HEK293 (cell line): ENCODE measurements around the gene XRN2.

Experiments
- CTCF ChIA-PET: fragments of 350-600 bp; formaldehyde crosslinking; extraction: SDS; loops from one replicate; lab custom pipeline; 2021; ENCODE audit warnings: antibody characterized with exemption; lab: Yijun Ruan, JAX
- POLR2A ChIA-PET: fragments of 300-600 bp; formaldehyde crosslinking; extraction: SDS; loops from one replicate; lab custom pipeline; 2020; ENCODE audit warnings: antibody characterized with exemption, inconsistent platforms; lab: Yijun Ruan, JAX
- H3K27ac ChIP-seq: fragments of 200-500 bp; sonication (Bioruptor generic); 2 replicates; pipeline ENCODE4 v1.5.1; 2014; ENCODE audit warnings: low read depth, low read length, control low read depth, inconsistent platforms; ENCODE audit errors: extremely low read depth
- H3K36me3 ChIP-seq, 2 experiments: fragments of 200-500 bp in 1 of 2; sonication (Bioruptor generic) in 1 of 2; 1 replicate in 1 of 2; 2 replicates in 1 of 2; pipeline ENCODE4 v1.5.1; 2014 to 2017; ENCODE audit warnings: inconsistent platforms in 2 of 2, low read length in 2 of 2; ENCODE audit not compliant: control insufficient read depth in 2 of 2, insufficient read depth in 1 of 2
- H3K4me1 ChIP-seq: fragments of 200-500 bp; sonication (Bioruptor generic); 2 replicates; pipeline ENCODE4 v1.5.1; 2014; ENCODE audit warnings: mild to moderate bottlenecking, low read length, inconsistent platforms; ENCODE audit not compliant: control insufficient read depth, insufficient read depth
- H3K4me3 ChIP-seq: 2 replicates; pipeline ENCODE4 v1.5.1; 2011; ENCODE audit warnings: low read depth, mild to moderate bottlenecking, control low read depth, low read length, moderate library complexity
- H3K9me3 ChIP-seq: fragments of 200-500 bp; sonication (Bioruptor generic); 2 replicates; pipeline ENCODE4 v1.5.1; 2014; ENCODE audit warnings: low read depth, low read length, inconsistent platforms; ENCODE audit not compliant: control insufficient read depth, insufficient read depth
- FEZF1 ChIP-seq: fragments of 450-650 bp; formaldehyde crosslinking; IDR thresholded peaks from 2 replicates; pipeline ENCODE4 v1.5.1; 2016; ENCODE audit warnings: missing biosample characterization, missing genetic modification characterization
- GLIS2 ChIP-seq: fragments of 450-650 bp; formaldehyde crosslinking; IDR thresholded peaks from 2 replicates; pipeline ENCODE4 v1.5.1; 2016; ENCODE audit warnings: missing biosample characterization, missing genetic modification characterization
- IKZF3 ChIP-seq: fragments of 450-650 bp; IDR thresholded peaks from 2 replicates; pipeline ENCODE4 v1.5.0; 2018; ENCODE audit warnings: missing biosample characterization, mild to moderate bottlenecking, missing genetic modification characterization, moderate library complexity
- KLF16 ChIP-seq: fragments of 450-650 bp; formaldehyde crosslinking; IDR thresholded peaks from 2 replicates; pipeline ENCODE4 v1.5.1; 2017; ENCODE audit warnings: missing biosample characterization, missing genetic modification characterization
- KLF7 ChIP-seq: fragments of 450-650 bp; formaldehyde crosslinking; IDR thresholded peaks from 2 replicates; pipeline ENCODE4 v1.5.1; 2016; ENCODE audit warnings: missing biosample characterization, missing genetic modification characterization, borderline replicate concordance
- KLF8 ChIP-seq: fragments of 450-650 bp; formaldehyde crosslinking; IDR thresholded peaks from 2 replicates; pipeline ENCODE4 v1.5.1; 2016; ENCODE audit warnings: missing biosample characterization, missing genetic modification characterization
- MYNN ChIP-seq: fragments of 450-650 bp; formaldehyde crosslinking; IDR thresholded peaks from 2 replicates; pipeline ENCODE4 v1.5.1; 2016; ENCODE audit warnings: missing biosample characterization, missing genetic modification characterization, borderline replicate concordance
- PBX3 ChIP-seq: sonication (generic); formaldehyde crosslinking; IDR thresholded peaks from 2 replicates; pipeline ENCODE4 v1.8.1; 2022; ENCODE audit warnings: mild to moderate bottlenecking, moderate library complexity, missing genetic modification reagents
- REPIN1 ChIP-seq: fragments of 450-650 bp; formaldehyde crosslinking; IDR thresholded peaks from 2 replicates; pipeline ENCODE4 v1.5.1; 2017; ENCODE audit warnings: missing biosample characterization, missing genetic modification characterization, low read depth
- SCRT2 ChIP-seq: fragments of 450-650 bp; formaldehyde crosslinking; IDR thresholded peaks from 2 replicates; pipeline ENCODE4 v1.5.1; 2016; ENCODE audit warnings: missing biosample characterization, missing genetic modification characterization
- SP2 ChIP-seq: fragments of 450-650 bp; formaldehyde crosslinking; IDR thresholded peaks from 2 replicates; pipeline ENCODE4 v1.5.1; 2016; ENCODE audit warnings: missing biosample characterization, missing genetic modification characterization
- SP7 ChIP-seq: fragments of 450-650 bp; formaldehyde crosslinking; IDR thresholded peaks from 2 replicates; pipeline ENCODE4 v1.5.1; 2016; ENCODE audit warnings: missing biosample characterization, missing genetic modification characterization
- WT1 ChIP-seq: fragments of 450-650 bp; formaldehyde crosslinking; IDR thresholded peaks from 2 replicates; pipeline ENCODE4 v1.5.1; 2016; ENCODE audit warnings: missing biosample characterization, missing genetic modification characterization
- ZBTB20 ChIP-seq: fragments of 450-650 bp; formaldehyde crosslinking; IDR thresholded peaks from 2 replicates; pipeline ENCODE4 v1.5.1; 2016; ENCODE audit warnings: missing biosample characterization, missing genetic modification characterization
- ZBTB48 ChIP-seq: fragments of 450-650 bp; formaldehyde crosslinking; IDR thresholded peaks from 2 replicates; pipeline ENCODE4 v1.5.1; 2016; ENCODE audit warnings: missing biosample characterization, missing genetic modification characterization
- ZBTB8A ChIP-seq: fragments of 450-650 bp; formaldehyde crosslinking; IDR thresholded peaks from 2 replicates; pipeline ENCODE4 v1.5.1; 2016; ENCODE audit warnings: missing biosample characterization, missing genetic modification characterization
- ZFHX2 ChIP-seq: fragments of 450-650 bp; formaldehyde crosslinking; conservative IDR thresholded peaks from 2 replicates; pipeline ENCODE4 v1.5.1; 2016; ENCODE audit warnings: missing biosample characterization, missing genetic modification characterization
- ZNF112 ChIP-seq: fragments of 450-650 bp; formaldehyde crosslinking; IDR thresholded peaks from 2 replicates; pipeline ENCODE4 v1.5.0; 2017; ENCODE audit warnings: missing biosample characterization, missing genetic modification characterization
- ZNF140 ChIP-seq: fragments of 450-650 bp; formaldehyde crosslinking; IDR thresholded peaks from 2 replicates; pipeline ENCODE4 v1.5.1; 2016; ENCODE audit warnings: missing biosample characterization, missing genetic modification characterization
- ZNF157 ChIP-seq: fragments of 450-650 bp; formaldehyde crosslinking; IDR thresholded peaks from 2 replicates; pipeline ENCODE4 v1.5.1; 2016; ENCODE audit warnings: missing biosample characterization, missing genetic modification characterization
- ZNF16 ChIP-seq: fragments of 450-650 bp; formaldehyde crosslinking; IDR thresholded peaks from 2 replicates; pipeline ENCODE4 v1.5.1; 2016; ENCODE audit warnings: low read depth, missing biosample characterization, missing genetic modification characterization
- ZNF18 ChIP-seq: fragments of 450-650 bp; formaldehyde crosslinking; IDR thresholded peaks from 2 replicates; pipeline ENCODE4 v1.5.1; 2016; ENCODE audit warnings: missing biosample characterization, missing genetic modification characterization
- ZNF211 ChIP-seq: fragments of 450-650 bp; formaldehyde crosslinking; IDR thresholded peaks from 2 replicates; pipeline ENCODE4 v1.5.1; 2016; ENCODE audit warnings: low read depth, missing biosample characterization, missing genetic modification characterization
- ZNF23 ChIP-seq: fragments of 450-650 bp; formaldehyde crosslinking; IDR thresholded peaks from 2 replicates; pipeline ENCODE4 v1.5.1; 2016; ENCODE audit warnings: missing biosample characterization, missing genetic modification characterization, borderline replicate concordance
- ZNF280C ChIP-seq: fragments of 450-650 bp; formaldehyde crosslinking; IDR thresholded peaks from 2 replicates; pipeline ENCODE4 v1.5.1; 2016; ENCODE audit warnings: missing biosample characterization, missing genetic modification characterization
- ZNF335 ChIP-seq: fragments of 450-650 bp; formaldehyde crosslinking; conservative IDR thresholded peaks from 2 replicates; pipeline ENCODE4 v1.5.1; 2016; ENCODE audit warnings: missing biosample characterization, missing genetic modification characterization
- ZNF473 ChIP-seq: fragments of 450-650 bp; formaldehyde crosslinking; IDR thresholded peaks from 2 replicates; pipeline ENCODE4 v1.5.1; 2017; ENCODE audit warnings: missing biosample characterization, missing genetic modification characterization
- ZNF514 ChIP-seq: fragments of 450-650 bp; formaldehyde crosslinking; IDR thresholded peaks from 2 replicates; pipeline ENCODE4 v1.5.1; 2016; ENCODE audit warnings: missing biosample characterization, missing genetic modification characterization
- ZNF529 ChIP-seq: fragments of 450-650 bp; formaldehyde crosslinking; IDR thresholded peaks from 2 replicates; pipeline ENCODE4 v1.5.1; 2017; ENCODE audit warnings: missing genetic modification characterization, missing biosample characterization; ENCODE audit not compliant: insufficient replicate concordance
- ZNF549 ChIP-seq: fragments of 450-650 bp; IDR thresholded peaks from 2 replicates; pipeline ENCODE4 v1.5.1; 2018; ENCODE audit warnings: missing biosample characterization, missing genetic modification characterization, mild to moderate bottlenecking, inconsistent platforms, moderate library complexity
- ZNF76 ChIP-seq: fragments of 450-650 bp; formaldehyde crosslinking; IDR thresholded peaks from 2 replicates; pipeline ENCODE4; 2016; ENCODE audit warnings: low read depth, missing biosample characterization, missing genetic modification characterization, borderline replicate concordance
- ZSCAN30 ChIP-seq: fragments of 450-650 bp; IDR thresholded peaks from 2 replicates; pipeline ENCODE4 v1.5.1; 2018; ENCODE audit warnings: missing biosample characterization, mild to moderate bottlenecking, missing genetic modification characterization, moderate library complexity

XRN2 gene

GRCh38 chr20:21266191-21266536, 37.0 kb upstream of the XRN2 start (continued):
- TF ChIP-seq GLIS2 (tag by site-specific recombination) (no peak), PBX3 (CRISPR knock-in tag) (no peak)

- TF ChIP-seq ZNF211 (tag by site-specific recombination): no peak
- no peak for TF ChIP-seq REPIN1
- no peak for TF ChIP-seq ZBTB20 (tag by site-specific recombination)
- no peak for TF ChIP-seq ZNF16 (tag by site-specific recombination)
- TF ChIP-seq PBX3 (CRISPR knock-in tag): no peak
- TF ChIP-seq SP2: no peak
- no peak for TF ChIP-seq ZNF140 (tag by site-specific recombination)
- no peak for TF ChIP-seq FEZF1 (tag by site-specific recombination)
- TF ChIP-seq IKZF3 (tag by site-specific recombination): no peak
- no peak for TF ChIP-seq KLF8 (tag by site-specific recombination)
- TF ChIP-seq ZBTB8A (tag by site-specific recombination): no peak
- no peak for TF ChIP-seq ZSCAN30 (tag by site-specific recombination)
- TF ChIP-seq MYNN: no peak
- no peak for TF ChIP-seq SP7 (tag by site-specific recombination)
- no peak for TF ChIP-seq ZNF23
- TF ChIP-seq ZNF514 (tag by site-specific recombination): no peak
- TF ChIP-seq ZNF549 (tag by site-specific recombination): no peak
- TF ChIP-seq ZNF18 (tag by site-specific recombination): no peak
- TF ChIP-seq WT1 (tag by site-specific recombination): no peak
- TF ChIP-seq, all 188 proteins: peak for 0
- Histone ChIP-seq H3K4me1 (no peaks in the 10 kb centered on the region), H3K9me3 (no peaks in the 10 kb centered on the region), H3K4me3 (no peak overlapping the region), H3K27ac (no peak overlapping the region), H3K36me3 (no peaks in the 10 kb centered on the region)
- ChIA-PET CTCF (no interaction called here), POLR2A (no interaction called here)
Measured at GRCh38 chr20:21269772-21270171, 33.4 kb upstream of the XRN2 start.

GRCh38 chr20:21270806-21271205, 32.3 kb upstream of the XRN2 start:
- Histone ChIP-seq H3K4me3 (no peak overlapping the region), H3K9me3 (no peaks in the 10 kb centered on the region), H3K27ac (no peak overlapping the region), H3K36me3 (no peaks in the 10 kb centered on the region), H3K4me1 (no peaks in the 10 kb centered on the region)
- POLR2A ChIA-PET: no interaction called here
- CTCF ChIA-PET: interaction anchor here (0.6 kb wide), 1 partner anchor 60 kb away, joined by 4 read pairs; no protein-coding TSS in a partner anchor
- TF ChIP-seq ZNF157 (tag by site-specific recombination) (no peak), KLF16 (no peak), KLF8 (tag by site-specific recombination) (no peak), SCRT2 (tag by site-specific recombination) (no peak), ZNF112 (no peak), ZNF529 (tag by site-specific recombination) (no peak), ZFHX2 (tag by site-specific recombination) (no peak), ZBTB48 (tag by site-specific recombination) (no peak), ZNF23 (no peak), ZNF473 (tag by site-specific recombination) (no peak), ZNF335 (no peak), ZNF76 (tag by site-specific recombination) (no peak), KLF7 (tag by site-specific recombination) (no peak), ZNF280C (no peak)
